ENCODE results near the gene KRTAP29-1. TPM values are rescaled to one million over a fixed set of nuclear protein-coding genes. Genes with fewer than 3 reads are reported as not detected.

The KRTAP29-1 gene
- total RNA-seq = not detected in 2 replicates

GRCh38 chr17:41301916-41302901, at the start of gene KRTAP29-1:
Gene KRTAP29-1, minus strand, starts transcription at chr17:41302851. Its CDS starts 0 bp downstream, at chr17:41302851.

GRCh38 chr17:41350381-41350878, 47.8 kb upstream of the KRTAP29-1 start, which contains the start of gene KRT33A:
Gene KRT33A, minus strand, starts transcription at chr17:41350828. Its CDS starts 61 bp downstream, at chr17:41350767.

GRCh38 chr17:41315204-41315794, 12.6 kb upstream of the KRTAP29-1 start, which contains the start of gene KRTAP17-1:
Gene KRTAP17-1, minus strand, starts transcription at chr17:41315710. Its CDS starts 60 bp downstream, at chr17:41315650.

GRCh38 chr17:41308918-41309359, 6.3 kb upstream of the KRTAP29-1 start, which contains the start of gene KRTAP16-1:
Gene KRTAP16-1, minus strand, starts transcription at chr17:41309309. Its CDS starts 56 bp downstream, at chr17:41309253.

GRCh38 chr17:41275648-41276190, 26.9 kb downstream of the KRTAP29-1 start, which contains the start of gene KRTAP9-7:
Gene KRTAP9-7, plus strand, starts transcription at chr17:41275698. Its CDS starts 0 bp downstream, at chr17:41275698.

GRCh38 chr17:41265078-41265477, 37.6 kb downstream of the KRTAP29-1 start, which contains the start of gene KRTAP9-6:
Gene KRTAP9-6, plus strand, starts transcription at chr17:41265378. Its CDS starts 0 bp downstream, at chr17:41265378.

GRCh38 chr17:41255381-41256290, 47.0 kb downstream of the KRTAP29-1 start, which contains the start of gene KRTAP9-9:
Gene KRTAP9-9, plus strand, starts transcription at chr17:41255384.

Small RNA genes lying within 50 kb of the gene (small RNA-seq; reads per million reads assigned to genes)
- not detected for gene KRTAP9-10P

Other genes starting within 250 kb of the KRTAP29-1 start
- gene KRTAP2-2, start 247.6 kb downstream of the KRTAP29-1 start, total RNA-seq = not detected in 2 replicates
- gene KRTAP2-3, start 242.7 kb downstream of the KRTAP29-1 start, total RNA-seq = 0.26 and 1.1 TPM in 2 replicates
- not detected in 2 replicates for gene KRTAP2-4, start 237.0 kb downstream of the KRTAP29-1 start, total RNA-seq
- gene KRTAP4-7, start 218.7 kb downstream of the KRTAP29-1 start, total RNA-seq = not detected in 2 replicates
- not detected in 2 replicates for gene KRTAP4-8, start 204.7 kb downstream of the KRTAP29-1 start, total RNA-seq
- gene KRTAP4-16, start 200.6 kb downstream of the KRTAP29-1 start, total RNA-seq = not detected in 2 replicates
- not detected in 2 replicates for gene KRTAP4-9, start 197.5 kb downstream of the KRTAP29-1 start, total RNA-seq
- gene KRTAP4-11, start 184.5 kb downstream of the KRTAP29-1 start, total RNA-seq = not detected in 2 replicates
- not detected in 2 replicates for gene KRTAP4-12, start 178.7 kb downstream of the KRTAP29-1 start, total RNA-seq
- not detected in 2 replicates for gene KRTAP4-6, start 162.3 kb downstream of the KRTAP29-1 start, total RNA-seq
- gene KRTAP4-5, start 153.0 kb downstream of the KRTAP29-1 start, total RNA-seq = not detected in 2 replicates
- gene KRTAP4-4, start 142.1 kb downstream of the KRTAP29-1 start, total RNA-seq = not detected in 2 replicates
- gene KRTAP4-3, start 134.6 kb downstream of the KRTAP29-1 start, total RNA-seq = not detected in 2 replicates
- not detected in 2 replicates for gene KRTAP4-2, start 124.6 kb downstream of the KRTAP29-1 start, total RNA-seq
- not detected in 2 replicates for gene KRTAP4-1, start 117.9 kb downstream of the KRTAP29-1 start, total RNA-seq
- not detected in 2 replicates for gene KRTAP9-1, start 113.0 kb downstream of the KRTAP29-1 start, total RNA-seq
- gene KRTAP9-2, start 76.2 kb downstream of the KRTAP29-1 start, total RNA-seq = not detected in 2 replicates
- not detected in 2 replicates for gene KRTAP9-3, start 70.4 kb downstream of the KRTAP29-1 start, total RNA-seq
- not detected in 2 replicates for gene KRTAP9-8, start 64.9 kb downstream of the KRTAP29-1 start, total RNA-seq
- gene KRTAP9-4, start 53.2 kb downstream of the KRTAP29-1 start, total RNA-seq = not detected in 2 replicates
- not detected in 2 replicates for gene KRTAP9-9, start 47.5 kb downstream of the KRTAP29-1 start, total RNA-seq
- not detected in 2 replicates for gene KRTAP9-6, start 37.5 kb downstream of the KRTAP29-1 start, total RNA-seq
- not detected in 2 replicates for gene KRTAP9-7, start 27.2 kb downstream of the KRTAP29-1 start, total RNA-seq
- not detected in 2 replicates for gene KRTAP16-1, start 6.5 kb upstream of the KRTAP29-1 start, total RNA-seq
- gene KRTAP17-1, start 12.9 kb upstream of the KRTAP29-1 start, total RNA-seq = not detected in 2 replicates
- not detected in 2 replicates for gene KRT33A, start 48.0 kb upstream of the KRTAP29-1 start, total RNA-seq
- gene KRT33B, start 67.0 kb upstream of the KRTAP29-1 start, total RNA-seq = not detected in 2 replicates
- 0.13 TPM in 1 of 2 replicates, not detected in the other for gene KRT34, start 79.5 kb upstream of the KRTAP29-1 start, total RNA-seq
- not detected in 2 replicates for gene KRT31, start 94.8 kb upstream of the KRTAP29-1 start, total RNA-seq
- not detected in 2 replicates for gene KRT37, start 121.7 kb upstream of the KRTAP29-1 start, total RNA-seq
- not detected in 2 replicates for gene KRT38, start 138.1 kb upstream of the KRTAP29-1 start, total RNA-seq
- gene KRT32, start 164.5 kb upstream of the KRTAP29-1 start, total RNA-seq = not detected in 2 replicates
- not detected in 2 replicates for gene KRT35, start 178.3 kb upstream of the KRTAP29-1 start, total RNA-seq
- not detected in 2 replicates for gene KRT36, start 187.1 kb upstream of the KRTAP29-1 start, total RNA-seq
- not detected in 2 replicates for gene KRT13, start 202.8 kb upstream of the KRTAP29-1 start, total RNA-seq
- gene KRT15, start 216.0 kb upstream of the KRTAP29-1 start, total RNA-seq = 0.11 TPM in 1 of 2 replicates, not detected in the other
- 0.26 and 1.6 TPM in 2 replicates for gene KRT19, start 225.5 kb upstream of the KRTAP29-1 start, total RNA-seq

All from articular chondrocyte of knee joint (primary cell).